ENCODE data around the gene GLIPR1L1. TPM values are rescaled to one million over a fixed set of nuclear protein-coding genes. Genes with fewer than 3 reads are reported as not detected.

The GLIPR1L1 gene
- total RNA-seq, 1 donor from 2014 or later: not detected

Other genes starting within 250 kb of the GLIPR1L1 start
- gene KCNC2, start 124.8 kb upstream of the GLIPR1L1 start, total RNA-seq: not detected in 2 replicates
- 1.1 and 1.2 TPM in 2 replicates for gene CAPS2, start 4.3 kb upstream of the GLIPR1L1 start, total RNA-seq
- gene GLIPR1L2, start 56.4 kb downstream of the GLIPR1L1 start, total RNA-seq: not detected in 2 replicates
- 7.3 and 7.6 TPM in 2 replicates for gene GLIPR1, start 146.1 kb downstream of the GLIPR1L1 start, total RNA-seq
- gene KRR1, start 176.9 kb downstream of the GLIPR1L1 start, total RNA-seq: 130 and 137 TPM in 2 replicates

All from activated T-helper 1 cell treated with anti-CD3 and anti-CD28 coated beads, Interleukin-12 subunit alpha, Interleukin-12 subunit beta, Interleukin-2, Interleukin-4 antibody, amounts not matched to agents 30 ng/mL and 10 ng/mL and 1 ng/mL, durations not matched to agents 14 hours and 24 hours and 36 hours (primary cell).